Testis (tissue), 2 donors: ENCODE results near the gene HIGD1C.

Source experiments
- POLR2A ChIP-seq: fragments of 450-650 bp; IDR thresholded peaks from one replicate; pipeline ENCODE4 v1.6.1; 2017; ENCODE audit warnings: antibody characterized with exemption, mild to moderate bottlenecking, moderate library complexity
- TF ChIP-seq, protein P1 (sequence below), 3 experiments: fragments of 450-650 bp in 2 of 3; fragments of 200-600 bp in 1 of 3; sonication (generic) in 1 of 3; IDR thresholded peaks; one replicate each; pipeline ENCODE4 v1.5.1; 2016 to 2019; ENCODE audit warnings: antibody characterized with exemption in 3 of 3, mild to moderate bottlenecking in 2 of 3, moderate library complexity in 1 of 3

DNA sequence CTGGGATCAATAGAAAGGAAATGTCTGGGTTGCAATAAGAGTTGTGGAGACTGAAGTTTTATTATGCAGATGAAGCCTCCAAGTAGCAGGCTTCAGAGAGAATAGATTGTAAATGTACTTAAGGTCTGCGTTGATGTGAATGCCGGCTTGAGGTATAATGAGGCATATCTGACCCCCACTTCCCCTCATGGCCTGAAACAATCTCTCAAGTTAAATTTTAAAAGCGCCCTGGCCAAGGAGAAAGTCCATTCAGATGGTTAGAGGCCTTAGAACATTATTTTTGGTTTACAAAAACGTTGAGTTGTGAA is 28.3 kb upstream of the HIGD1C start:
- TF ChIP-seq POLR2A = no peak
- TF ChIP-seq, protein P1, sequence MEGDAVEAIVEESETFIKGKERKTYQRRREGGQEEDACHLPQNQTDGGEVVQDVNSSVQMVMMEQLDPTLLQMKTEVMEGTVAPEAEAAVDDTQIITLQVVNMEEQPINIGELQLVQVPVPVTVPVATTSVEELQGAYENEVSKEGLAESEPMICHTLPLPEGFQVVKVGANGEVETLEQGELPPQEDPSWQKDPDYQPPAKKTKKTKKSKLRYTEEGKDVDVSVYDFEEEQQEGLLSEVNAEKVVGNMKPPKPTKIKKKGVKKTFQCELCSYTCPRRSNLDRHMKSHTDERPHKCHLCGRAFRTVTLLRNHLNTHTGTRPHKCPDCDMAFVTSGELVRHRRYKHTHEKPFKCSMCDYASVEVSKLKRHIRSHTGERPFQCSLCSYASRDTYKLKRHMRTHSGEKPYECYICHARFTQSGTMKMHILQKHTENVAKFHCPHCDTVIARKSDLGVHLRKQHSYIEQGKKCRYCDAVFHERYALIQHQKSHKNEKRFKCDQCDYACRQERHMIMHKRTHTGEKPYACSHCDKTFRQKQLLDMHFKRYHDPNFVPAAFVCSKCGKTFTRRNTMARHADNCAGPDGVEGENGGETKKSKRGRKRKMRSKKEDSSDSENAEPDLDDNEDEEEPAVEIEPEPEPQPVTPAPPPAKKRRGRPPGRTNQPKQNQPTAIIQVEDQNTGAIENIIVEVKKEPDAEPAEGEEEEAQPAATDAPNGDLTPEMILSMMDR (IDR thresholded peaks at IDR 0.05) = no peak
